Lower leg skin (tissue), 4 donors: Measurements from ENCODE around the gene IRF2BP1. TPM values are rescaled to one million over a fixed set of nuclear protein-coding genes. Genes with fewer than 3 reads are reported as not detected.

ENCODE experiments used
- DNase-seq, 2 donors: peaks; one replicate each; pipeline ENCODE4 v3.0.0-alpha.2; 2019; ENCODE audit warnings: low spot score in 2 of 2
- H3K4me3 ChIP-seq: fragments of 200-600 bp; sonication (generic); 2 replicates; pipeline ENCODE4 v1.5.1; 2017; ENCODE audit warnings: mild to moderate bottlenecking, low read depth; ENCODE audit not compliant: poor library complexity, severe bottlenecking
- POLR2A ChIP-seq, 2 donors: fragments of 450-650 bp; IDR thresholded peaks; one replicate each; pipeline ENCODE4 v1.6.1; 2016 to 2017; ENCODE audit warnings: antibody characterized with exemption in 2 of 2, mild to moderate bottlenecking in 1 of 2, moderate library complexity in 1 of 2
- WGBS, 2 donors: methylation state at CpG; one replicate each; pipeline ENCODE4 v1.1.5; 2018; 5-methylcytosine and 5-hydroxymethylcytosine counted together
- intact Hi-C: fragments of 100-400 bp; cut with DNase I; formaldehyde crosslinking; loops from one replicate; pipeline ENCODE4 v1.15.0; 2023; ENCODE audit warnings: low total_unique reads
- total RNA-seq, 4 donors: library from RNA; depleted of rRNA; stranded (reverse); fragments of >200 nt; gene quantifications; one replicate each; pipeline ENCODE4 v1.1.0, GENCODE V29; 2016
- TF ChIP-seq, protein P1 (sequence below), 3 donors: fragments of 450-650 bp; IDR thresholded peaks; one replicate each; pipeline ENCODE4 v1.5.1; 2016; ENCODE audit warnings: antibody characterized with exemption in 3 of 3, mild to moderate bottlenecking in 3 of 3, moderate library complexity in 2 of 3

The IRF2BP1 gene
- total RNA-seq, 4 donors from 2014 or later = 38.9 to 44.0 (median 42.8) TPM

DNA sequence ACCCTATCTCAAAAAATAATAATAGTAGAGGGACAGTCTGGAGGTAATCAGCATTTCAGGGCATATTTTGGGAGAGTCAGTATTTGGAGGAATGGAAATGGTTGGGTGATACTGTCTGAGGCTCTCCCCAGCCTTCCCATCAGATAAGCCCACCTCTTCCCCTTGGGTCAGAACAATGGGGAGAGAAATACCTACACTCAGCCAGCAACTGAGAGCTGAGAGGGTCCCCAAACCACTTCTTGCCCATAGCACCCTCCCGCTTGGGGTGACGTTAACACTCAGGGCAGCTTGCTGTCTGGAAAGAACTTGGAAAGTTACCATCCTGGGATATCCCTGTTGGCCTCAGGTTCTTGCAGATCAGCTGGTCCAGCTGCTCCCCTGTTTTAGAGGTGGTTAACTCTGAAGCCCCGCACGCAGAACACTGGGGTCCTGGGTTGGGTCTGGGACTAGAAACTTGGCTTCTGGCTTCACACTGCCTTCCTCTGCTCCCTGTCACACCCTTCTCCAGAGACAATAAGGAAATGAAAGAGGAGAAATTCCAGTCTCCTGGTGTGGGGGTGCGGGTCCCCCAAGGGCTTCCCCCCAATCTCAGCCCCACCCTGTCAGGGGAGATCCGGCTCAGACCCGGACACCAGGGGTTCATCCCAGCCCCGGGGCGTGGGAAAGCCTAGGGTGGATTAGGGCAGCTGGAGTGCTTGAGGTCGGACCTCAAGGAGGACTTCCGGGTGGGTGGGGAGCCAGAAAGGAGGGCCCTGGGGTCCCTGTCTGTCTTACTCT lies 19.4 kb downstream of the IRF2BP1 start:
- DNase-seq = no peak
- no peak overlapping the region for H3K4me3 ChIP-seq
- TF ChIP-seq, protein P1, sequence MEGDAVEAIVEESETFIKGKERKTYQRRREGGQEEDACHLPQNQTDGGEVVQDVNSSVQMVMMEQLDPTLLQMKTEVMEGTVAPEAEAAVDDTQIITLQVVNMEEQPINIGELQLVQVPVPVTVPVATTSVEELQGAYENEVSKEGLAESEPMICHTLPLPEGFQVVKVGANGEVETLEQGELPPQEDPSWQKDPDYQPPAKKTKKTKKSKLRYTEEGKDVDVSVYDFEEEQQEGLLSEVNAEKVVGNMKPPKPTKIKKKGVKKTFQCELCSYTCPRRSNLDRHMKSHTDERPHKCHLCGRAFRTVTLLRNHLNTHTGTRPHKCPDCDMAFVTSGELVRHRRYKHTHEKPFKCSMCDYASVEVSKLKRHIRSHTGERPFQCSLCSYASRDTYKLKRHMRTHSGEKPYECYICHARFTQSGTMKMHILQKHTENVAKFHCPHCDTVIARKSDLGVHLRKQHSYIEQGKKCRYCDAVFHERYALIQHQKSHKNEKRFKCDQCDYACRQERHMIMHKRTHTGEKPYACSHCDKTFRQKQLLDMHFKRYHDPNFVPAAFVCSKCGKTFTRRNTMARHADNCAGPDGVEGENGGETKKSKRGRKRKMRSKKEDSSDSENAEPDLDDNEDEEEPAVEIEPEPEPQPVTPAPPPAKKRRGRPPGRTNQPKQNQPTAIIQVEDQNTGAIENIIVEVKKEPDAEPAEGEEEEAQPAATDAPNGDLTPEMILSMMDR (IDR thresholded peaks at IDR 0.05) = no peak
- TF ChIP-seq POLR2A (IDR thresholded peaks at IDR 0.05) = no peak
- intact Hi-C loops = no loop called here
- 57 to 64% methylated on average over 11 of the region's 11 CpGs for WGBS, 2 donors

DNA sequence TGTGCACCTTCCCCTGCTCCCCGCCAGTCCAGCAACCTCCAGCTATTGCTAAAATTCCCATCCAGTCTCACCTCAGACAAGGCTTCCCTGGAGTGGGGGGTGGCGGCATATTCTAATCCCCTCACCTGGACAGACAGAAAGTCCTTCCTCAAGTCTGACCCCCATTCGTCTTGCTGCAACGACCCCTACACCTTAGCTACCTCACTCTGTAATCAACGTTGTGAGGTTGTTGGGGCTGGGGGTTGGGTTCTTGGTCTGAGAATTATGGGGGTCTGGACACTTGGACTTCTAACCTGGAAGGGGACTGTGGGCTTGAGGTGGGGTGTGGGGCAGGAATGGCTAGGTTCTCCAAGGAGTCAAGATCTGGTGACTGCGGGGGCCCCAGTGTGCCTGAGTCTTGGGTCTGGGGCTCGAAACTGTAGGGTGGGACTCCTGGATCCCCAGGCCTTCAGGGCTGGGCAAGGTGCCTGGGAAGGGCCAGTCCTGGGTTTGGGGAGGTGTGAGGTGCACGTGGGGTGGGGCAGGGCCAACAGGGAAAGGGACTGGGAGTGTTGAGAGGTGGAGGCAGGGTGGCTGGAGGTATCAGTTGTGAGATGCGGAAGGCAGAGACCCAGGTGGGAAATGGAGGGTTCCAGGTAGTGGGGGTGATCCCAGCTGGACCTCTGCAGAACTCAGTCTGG lies 20.5 kb downstream of the IRF2BP1 start:
- no peak for TF ChIP-seq POLR2A (IDR thresholded peaks at IDR 0.05)
- TF ChIP-seq, protein P1 (IDR thresholded peaks at IDR 0.05) = no peak
- WGBS, 2 donors = 64 to 66% methylated on average over 9 of the region's 9 CpGs
- intact Hi-C loops = no loop called here
- no peak overlapping the region for H3K4me3 ChIP-seq
- DNase-seq = no peak

DNA sequence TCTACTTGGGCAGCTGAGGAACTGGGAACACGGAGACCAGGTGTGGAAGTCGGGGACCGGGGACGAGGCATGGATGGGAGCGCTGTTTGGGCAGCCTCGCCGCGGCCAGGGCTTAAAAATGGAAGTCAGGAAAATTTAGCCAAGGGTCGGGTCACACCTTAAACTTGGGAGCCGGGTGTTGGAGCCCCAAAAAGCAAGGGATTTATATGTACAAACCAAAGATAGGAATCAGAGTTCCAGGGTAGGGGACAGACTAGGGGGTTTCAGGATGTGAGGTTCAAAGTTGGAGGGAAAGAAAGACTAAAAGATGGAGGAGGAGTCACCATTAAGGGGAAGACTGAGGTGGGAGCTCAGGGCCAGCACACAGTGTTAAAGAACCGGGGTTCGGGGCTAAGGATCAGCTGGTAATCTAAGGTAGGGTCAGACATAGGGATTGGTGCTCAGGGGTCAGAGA lies 21.3 kb downstream of the IRF2BP1 start:
- 29 to 32% methylated on average over 12 of the region's 12 CpGs for WGBS, 2 donors
- TF ChIP-seq POLR2A (IDR thresholded peaks at IDR 0.05) = no peak
- TF ChIP-seq, protein P1 (IDR thresholded peaks at IDR 0.05) = no peak
- no peak for DNase-seq
- H3K4me3 ChIP-seq = no peak overlapping the region
- intact Hi-C loops = no loop called here

DNA sequence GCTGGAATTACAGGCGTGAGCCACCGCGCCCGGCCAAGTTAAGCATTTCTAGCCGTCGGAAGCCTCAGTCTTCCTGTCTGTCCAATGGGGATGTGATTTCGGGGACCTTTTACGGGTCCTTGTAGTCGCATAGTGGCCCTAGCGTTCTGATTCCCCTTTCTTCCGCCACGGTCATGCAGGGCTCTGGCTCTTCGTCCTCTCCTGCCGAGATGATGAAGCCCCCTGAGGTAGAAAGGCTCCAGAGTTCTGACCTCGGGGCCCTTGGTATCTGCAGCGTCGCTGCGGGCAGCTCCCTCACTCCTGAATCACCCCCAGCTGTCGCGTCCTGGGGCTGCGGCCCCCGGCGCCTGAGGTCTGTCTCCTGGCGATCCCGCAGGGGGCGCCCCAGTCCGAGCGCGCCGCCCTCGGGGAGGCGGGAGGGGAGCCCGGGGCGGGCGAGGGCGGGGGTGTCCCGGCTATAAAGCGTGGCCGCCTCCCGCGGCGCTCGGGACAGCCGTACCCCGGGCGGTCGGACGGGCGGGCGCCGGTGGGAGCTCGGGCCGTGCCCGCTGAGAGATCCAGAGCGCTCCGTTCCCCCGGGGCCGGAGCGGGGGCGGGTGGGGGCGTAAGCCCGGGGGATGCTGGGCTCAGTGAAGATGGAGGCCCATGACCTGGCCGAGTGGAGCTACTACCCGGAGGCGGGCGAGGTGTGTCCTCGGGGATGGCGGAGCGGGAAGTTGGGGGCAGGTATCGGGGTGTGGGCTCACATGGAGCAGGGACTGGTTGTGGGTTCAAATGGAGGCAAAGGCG lies 21.9 kb downstream of the IRF2BP1 start, which contains the start of gene FOXA3:
FOXA3 (plus strand) TSS at position 487 of the 789 bp plus-strand sequence; CDS start at position 618, 131 bp downstream.
- intact Hi-C loops = no loop called here
- no peak for DNase-seq
- H3K4me3 ChIP-seq = no peak within 1 kb of the TSS
- TF ChIP-seq, protein P1 (IDR thresholded peaks at IDR 0.05) = no peak
- TF ChIP-seq POLR2A (IDR thresholded peaks at IDR 0.05) = no peak
- 5 to 10% methylated on average over 25 to 27 of the region's 71 CpGs for WGBS, 2 donors

DNA sequence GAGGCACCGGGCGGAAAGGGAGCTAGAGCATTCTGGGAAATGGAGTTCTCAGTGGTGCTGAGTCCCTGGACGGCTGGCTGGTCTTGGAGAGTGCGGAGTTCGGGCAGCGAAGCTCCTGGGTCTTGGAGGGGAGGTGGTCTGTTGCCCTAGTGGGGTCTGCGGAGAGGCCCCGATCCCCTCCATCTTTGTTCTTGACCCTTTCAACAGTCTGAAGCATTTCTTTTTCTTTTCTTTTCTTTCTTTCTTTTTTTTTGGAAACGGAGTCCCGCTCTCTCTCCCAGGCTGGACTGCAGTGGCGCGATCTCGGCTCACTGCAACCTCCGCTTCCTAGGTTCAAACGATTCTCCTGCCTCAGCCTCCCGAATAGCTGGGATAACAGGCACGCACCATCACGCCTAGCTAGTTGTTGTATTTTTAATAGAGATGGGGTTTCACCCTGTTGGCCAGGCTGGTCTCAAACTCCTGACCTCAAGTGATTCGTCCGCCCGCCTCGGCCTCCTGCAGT lies 22.6 kb downstream of the IRF2BP1 start:
- TF ChIP-seq, protein P1 (IDR thresholded peaks at IDR 0.05) = no peak
- TF ChIP-seq POLR2A (IDR thresholded peaks at IDR 0.05) = no peak

More for the DNA sequence above, 22.6 kb downstream of the IRF2BP1 start:
- intact Hi-C loops = no loop called here
- 2 to 6% methylated on average over 20 of the region's 22 CpGs for WGBS, 2 donors
- H3K4me3 ChIP-seq = no peak overlapping the region
- no peak for DNase-seq
